HuH-7.5 (cell line): ENCODE results near the gene TDRD6.

Experiments
- DNase-seq: peaks from one replicate; pipeline ENCODE4 v3.0.0; 2011; ENCODE audit warnings: low spot score

TDRD6 gene

DNA sequence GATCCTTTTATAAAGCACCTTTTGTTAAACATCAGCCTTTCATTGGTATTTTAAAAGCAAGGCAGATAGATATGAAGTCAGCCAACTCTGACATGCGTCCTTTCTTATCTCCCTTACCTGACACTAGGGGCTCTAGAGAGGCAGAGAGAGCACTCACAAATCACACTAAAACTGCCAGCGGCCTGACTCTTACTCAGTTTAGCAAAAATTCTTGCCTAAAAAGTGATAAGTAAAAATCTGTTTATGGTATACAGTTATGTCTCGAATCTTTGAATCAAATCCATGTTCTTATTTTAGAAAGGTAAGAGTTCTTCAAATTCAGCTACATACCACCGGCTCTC, 10.4 kb upstream of the TDRD6 start:
- no peak for DNase-seq

GRCh38 chr6:46684771-46685170, 2.9 kb upstream of the TDRD6 start:
- no peak for DNase-seq

- no peak for DNase-seq
Observed at GRCh38 chr6:46688117-46688965, 656 bp downstream of the TDRD6 start.

DNA sequence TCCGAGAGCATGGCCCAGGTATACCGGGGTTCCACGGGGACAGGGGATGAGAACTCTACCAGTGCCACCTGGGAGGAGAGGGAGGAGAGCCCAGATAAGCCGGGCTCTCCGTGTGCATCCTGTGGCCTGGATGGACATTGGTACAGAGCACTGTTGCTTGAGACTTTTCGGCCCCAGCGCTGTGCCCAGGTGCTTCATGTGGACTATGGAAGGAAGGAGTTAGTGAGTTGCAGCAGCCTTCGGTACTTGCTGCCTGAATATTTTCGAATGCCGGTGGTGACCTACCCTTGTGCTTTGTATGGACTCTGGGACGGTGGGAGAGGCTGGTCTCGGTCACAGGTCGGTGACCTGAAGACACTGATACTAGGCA, 1.3 kb downstream of the TDRD6 start:
- DNase-seq: no peak

GRCh38 chr6:46689657-46690056, 2.0 kb downstream of the TDRD6 start:
- DNase-seq: no peak

DNA sequence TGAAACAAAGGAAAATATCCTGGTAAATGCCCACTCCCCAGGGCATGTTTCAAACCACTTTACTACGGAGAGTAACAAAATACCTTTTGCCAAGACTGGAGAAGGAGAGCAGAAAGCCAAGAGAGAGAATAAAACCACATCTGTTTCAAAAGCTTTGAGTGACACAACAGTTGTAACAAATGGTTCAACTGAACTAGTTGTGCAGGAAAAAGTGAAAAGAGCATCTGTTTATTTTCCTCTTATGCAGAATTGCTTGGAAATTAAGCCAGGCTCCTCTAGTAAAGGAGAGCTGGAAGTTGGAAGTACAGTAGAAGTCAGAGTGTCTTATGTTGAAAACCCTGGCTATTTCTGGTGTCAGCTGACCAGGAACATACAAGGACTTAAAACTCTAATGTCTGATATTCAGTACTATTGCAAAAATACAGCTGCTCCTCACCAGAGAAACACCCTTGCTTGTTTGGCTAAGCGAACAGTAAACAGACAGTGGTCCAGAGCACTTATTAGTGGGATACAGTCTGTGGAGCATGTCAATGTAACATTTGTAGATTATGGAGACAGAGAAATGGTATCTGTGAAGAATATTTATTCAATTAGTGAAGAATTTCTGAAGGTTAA, 2.6 kb downstream of the TDRD6 start:
- DNase-seq: no peak

DNA sequence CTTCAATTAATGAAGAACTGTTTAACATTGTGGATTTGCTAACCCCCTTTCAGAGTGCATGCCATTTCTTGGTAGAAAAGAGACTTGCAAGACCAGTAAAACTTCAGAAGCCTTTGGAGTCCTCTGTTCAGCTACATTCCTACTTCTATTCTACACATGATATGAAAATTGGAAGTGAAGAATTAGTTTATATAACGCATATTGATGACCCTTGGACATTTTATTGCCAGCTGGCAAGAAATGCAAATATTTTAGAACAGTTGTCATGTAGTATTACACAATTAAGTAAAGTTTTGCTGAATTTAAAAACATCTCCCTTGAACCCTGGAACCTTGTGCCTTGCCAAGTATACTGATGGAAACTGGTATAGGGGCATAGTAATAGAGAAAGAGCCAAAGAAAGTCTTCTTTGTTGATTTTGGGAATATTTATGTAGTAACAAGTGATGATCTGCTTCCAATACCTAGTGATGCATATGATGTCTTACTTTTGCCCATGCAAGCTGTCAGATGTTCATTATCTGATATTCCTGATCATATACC, 3.3 kb downstream of the TDRD6 start:
- no peak for DNase-seq

DNA sequence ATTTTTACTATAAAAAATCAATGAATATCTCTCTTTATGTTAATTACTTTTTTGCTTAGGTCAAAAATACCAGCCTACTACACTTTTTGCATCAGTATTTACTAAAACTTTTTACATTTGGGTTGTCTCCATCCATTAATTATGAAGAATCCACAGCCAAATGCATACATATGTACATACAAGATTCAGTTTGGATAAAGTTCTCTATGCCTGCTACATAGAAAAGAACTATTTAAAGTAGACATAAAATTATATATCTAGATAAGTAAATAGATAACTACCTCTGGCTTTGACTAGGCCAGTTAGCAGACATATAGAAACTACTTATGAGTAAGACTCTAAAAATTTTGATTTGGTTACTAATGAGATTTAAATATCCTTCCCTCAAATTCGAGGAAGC, 12.3 kb downstream of the TDRD6 start:
- DNase-seq: no peak

- DNase-seq: no peak
Observed at GRCh38 chr6:46704562-46704961, 16.9 kb downstream of the TDRD6 start.

GRCh38 chr6:46706464-46706863, 18.8 kb downstream of the TDRD6 start:
- DNase-seq: no peak

DNA sequence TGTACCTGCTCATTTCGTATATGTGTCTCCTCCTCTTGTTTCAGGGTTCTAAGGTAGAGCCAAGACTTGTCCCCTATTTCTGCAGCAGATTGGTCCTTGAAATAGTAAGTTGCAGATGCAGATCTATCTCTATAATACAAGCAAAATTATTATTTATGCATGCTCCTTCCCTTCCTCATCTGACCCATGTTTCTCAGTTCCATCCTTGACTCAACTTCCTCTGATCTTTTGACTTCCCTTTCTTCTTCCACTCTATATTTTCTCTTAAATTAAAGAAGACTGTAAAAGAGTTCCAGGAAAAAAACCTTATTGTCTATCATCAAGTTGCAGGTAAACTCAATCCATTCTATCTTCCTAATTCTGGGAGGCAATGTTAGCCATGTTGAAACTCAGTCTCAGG, 23.8 kb downstream of the TDRD6 start:
- DNase-seq: no peak

DNA sequence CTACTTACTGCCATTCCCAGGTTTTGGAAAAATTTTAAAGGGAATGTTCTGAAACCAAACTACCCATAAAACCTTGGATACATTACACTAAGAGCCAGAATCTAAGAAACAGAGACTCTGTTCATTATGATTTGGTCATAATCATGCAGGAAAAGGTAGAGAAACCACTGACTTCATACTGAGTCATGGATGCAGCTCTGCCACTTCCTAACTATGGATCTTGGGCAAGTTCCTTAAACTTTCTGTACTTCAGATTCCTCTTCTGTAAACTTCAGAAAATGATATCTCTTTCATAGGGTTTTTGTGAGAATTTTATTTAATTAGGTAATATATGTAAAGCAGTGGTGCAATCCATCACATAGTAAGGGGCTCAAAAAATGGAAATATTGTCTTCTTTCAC, 27.5 kb downstream of the TDRD6 start:
- no peak for DNase-seq

- DNase-seq: no peak
Observed at GRCh38 chr6:46719099-46719498, 31.4 kb downstream of the TDRD6 start.

DNA sequence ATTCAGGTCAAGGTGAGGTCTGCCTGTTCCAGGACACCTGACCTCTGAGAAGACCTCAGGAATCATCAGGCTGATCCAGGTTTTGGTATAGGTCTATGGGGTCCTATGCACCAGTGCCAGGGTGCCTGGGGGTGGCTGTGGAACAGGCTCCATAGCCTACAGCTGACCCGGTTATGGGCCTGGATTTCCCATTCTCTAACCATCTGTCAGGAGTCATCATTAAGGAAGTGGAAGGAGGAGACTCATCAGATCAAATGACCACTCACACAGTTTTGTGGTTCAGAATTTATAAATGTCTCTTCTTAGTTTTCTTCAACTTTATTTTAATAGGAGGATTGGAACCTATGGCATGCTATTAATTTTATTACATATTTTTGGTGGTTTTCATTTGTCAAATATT, 32.7 kb downstream of the TDRD6 start:
- no peak for DNase-seq

GRCh38 chr6:46729787-46730326, 42.2 kb downstream of the TDRD6 start:
- DNase-seq: no peak

GRCh38 chr6:46730921-46731461, 43.3 kb downstream of the TDRD6 start:
- DNase-seq: no peak

GRCh38 chr6:46733341-46733801, 45.7 kb downstream of the TDRD6 start:
- no peak for DNase-seq

- DNase-seq: no peak
Observed at GRCh38 chr6:46734867-46735719, 47.4 kb downstream of the TDRD6 start, which contains the start of gene PLA2G7. TSS of gene PLA2G7 (minus strand) at chr6:46735375. CDS start at chr6:46722891, 12,484 bp downstream.

DNA sequence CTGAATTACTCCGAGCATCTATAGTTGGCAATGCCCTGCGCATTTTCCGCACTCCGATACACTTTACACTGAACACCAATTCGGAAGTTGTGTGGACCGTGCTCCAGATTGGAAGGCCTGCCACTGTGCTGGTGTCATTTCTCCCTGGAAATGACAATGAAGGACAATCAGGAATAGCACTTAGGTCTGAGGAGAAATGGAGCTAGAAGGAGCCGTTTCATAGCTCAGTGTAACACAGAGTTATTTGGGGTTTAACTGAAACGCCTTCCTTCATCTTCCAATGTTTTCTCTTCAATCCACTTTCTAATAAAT, 48.0 kb downstream of the TDRD6 start:
- DNase-seq: no peak

GRCh38 chr6:46736906-46737305, 49.2 kb downstream of the TDRD6 start:
- no peak for DNase-seq

GRCh38 chr6:46741482-46741881, 53.8 kb downstream of the TDRD6 start:
- DNase-seq: no peak

DNA sequence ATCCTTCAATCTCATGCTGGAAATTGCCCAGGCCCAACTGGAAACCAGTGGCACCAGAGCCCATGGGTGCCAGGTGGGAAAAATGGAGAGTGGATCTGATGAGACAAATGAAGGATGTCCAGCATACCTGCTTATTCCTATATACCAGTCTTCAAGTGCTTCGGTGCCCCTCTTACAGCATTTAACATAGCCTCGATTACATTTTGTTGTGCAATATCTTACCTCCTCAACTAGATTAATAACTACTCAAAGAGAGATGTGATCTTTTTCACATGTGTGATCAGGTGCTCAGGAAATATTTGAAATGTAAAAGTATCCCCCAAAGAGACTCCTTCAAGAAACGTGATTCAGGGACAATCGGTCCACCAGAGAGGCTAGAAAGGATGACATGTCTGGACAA, 54.2 kb downstream of the TDRD6 start:
- no peak for DNase-seq
